HCT116 (cell line): ENCODE measurements around the gene ADGRV1. TPM values are rescaled to one million over a fixed set of nuclear protein-coding genes. Genes with fewer than 3 reads are reported as not detected.

Experiments
- ATAC-seq: fragments of 200-7000 bp; cut with Tn5 transposase; 2 replicates; pipeline ENCODE4 v1.9.1; 2020; ENCODE audit warnings: mild to moderate bottlenecking, moderate library complexity
- BruUV-seq: library from RNA; stranded (reverse); fragments of 400-500 nt; replicated peaks from 2 replicates; lab custom pipeline; 2021; lab: Mats Ljungman, UMichigan
- CTCF ChIA-PET: fragments of 300-600 bp; sonication (Branson Sonifier 250); formaldehyde crosslinking; loops from one replicate; lab custom pipeline; 2021; ENCODE audit warnings: antibody characterized with exemption; lab: Charles Lee
- POLR2A ChIA-PET: fragments of 300-600, 350-600 bp; sonication (Branson Sonifier 250); formaldehyde crosslinking; loops from one replicate; lab custom pipeline; 2021; ENCODE audit warnings: antibody characterized with exemption; lab: Charles Lee
- RAD21 ChIA-PET, 2 experiments: fragments of 300-600 bp; sonication (Branson Sonifier 250); formaldehyde crosslinking; loops; one replicate each; lab custom pipeline; 2023; ENCODE audit warnings: low total read pairs in 2 of 2; ENCODE audit not compliant: uncharacterized antibody in 2 of 2, unreplicated experiment in 2 of 2, low non-redundant PET in 1 of 2; lab: Charles Lee
- DNase-seq: peaks from one replicate; pipeline ENCODE4 v3.0.0-alpha.2; 2010; ENCODE audit warnings: low read depth, low spot score
- H2AFZ ChIP-seq: fragments of 200-600 bp; shearing (Covaris generic), sonication (generic); 2 replicates; pipeline ENCODE4 v1.6.1; 2017; ENCODE audit warnings: low read depth, mixed run types, mixed read lengths, antibody characterized with exemption, low read length; ENCODE audit not compliant: poor library complexity, severe bottlenecking
- H3K27ac ChIP-seq: 2 replicates; pipeline ENCODE4 v1.5.1; 2012; ENCODE audit warnings: low read depth, low read length
- H3K27me3 ChIP-seq: fragments of 200-600 bp; sonication (generic); 2 replicates; pipeline ENCODE4 v1.6.1; 2016; ENCODE audit warnings: mixed run types, low read length, mixed read lengths; ENCODE audit not compliant: insufficient read depth
- H3K36me3 ChIP-seq, 2 experiments: fragments of 200-500 bp in 1 of 2; fragments of 200-600 bp in 1 of 2; sonication (Bioruptor generic) in 1 of 2; sonication (generic) in 1 of 2; 2 replicates each; pipeline versions ENCODE4 v1.5.1 to v1.6.1; 2014 to 2016; ENCODE audit warnings: low read length in 2 of 2, inconsistent platforms in 1 of 2, mixed read lengths in 1 of 2, mixed run types in 1 of 2; ENCODE audit not compliant: insufficient read depth in 2 of 2, control insufficient read depth in 1 of 2
- H3K4me1 ChIP-seq, 2 experiments: fragments of 200-600 bp in 1 of 2; sonication (generic) in 1 of 2; 2 replicates each; pipeline versions ENCODE4 v1.5.1 to v1.6.1; 2012 to 2017; ENCODE audit warnings: low read length in 2 of 2, inconsistent platforms in 1 of 2, mild to moderate bottlenecking in 1 of 2, mixed read lengths in 1 of 2, mixed run types in 1 of 2, moderate library complexity in 1 of 2; ENCODE audit not compliant: insufficient read depth in 2 of 2, control insufficient read depth in 1 of 2
- H3K4me2 ChIP-seq: fragments of 200-600 bp; sonication (generic); 2 replicates; pipeline ENCODE4 v1.6.1; 2017; ENCODE audit warnings: mixed run types, low read length, mixed read lengths
- H3K4me3 ChIP-seq, 2 experiments: fragments of 200-600 bp in 1 of 2; sonication (generic) in 1 of 2; replicated peaks in 1 of 2; 2 replicates each; pipeline ENCODE4 v1.5.1; 2011 to 2016; ENCODE audit warnings: low read length in 2 of 2, control low read depth in 1 of 2, low read depth in 1 of 2, mild to moderate bottlenecking in 1 of 2, mixed read lengths in 1 of 2, mixed run types in 1 of 2
- H3K79me2 ChIP-seq: fragments of 200-600 bp; sonication (generic); 2 replicates; pipeline ENCODE4 v1.6.1; 2017; ENCODE audit warnings: mild to moderate bottlenecking, mixed run types, low read length, moderate library complexity, mixed read lengths; ENCODE audit not compliant: insufficient read depth
- H3K9ac ChIP-seq: fragments of 200-600 bp; sonication (generic); 2 replicates; pipeline ENCODE4 v1.6.1; 2016; ENCODE audit warnings: low read length, mixed read lengths
- H3K9me2 ChIP-seq: fragments of 200-600 bp; sonication (generic), shearing (Covaris generic); 2 replicates; pipeline ENCODE4 v1.6.1; 2017; ENCODE audit warnings: mixed run types, mild to moderate bottlenecking, moderate library complexity; ENCODE audit not compliant: insufficient read depth
- H3K9me3 ChIP-seq, 2 experiments: fragments of 200-500 bp in 1 of 2; fragments of 200-600 bp in 1 of 2; sonication (Bioruptor generic) in 1 of 2; sonication (generic) in 1 of 2; 2 replicates each; pipeline ENCODE4 v1.6.1; 2014 to 2017; ENCODE audit warnings: low read length in 2 of 2, mixed read lengths in 2 of 2, inconsistent platforms in 1 of 2, low read depth in 1 of 2, mild to moderate bottlenecking in 1 of 2, mixed run types in 1 of 2, moderate library complexity in 1 of 2; ENCODE audit not compliant: control insufficient read depth in 1 of 2, insufficient read depth in 1 of 2
- H4K20me1 ChIP-seq: fragments of 200-600 bp; sonication (generic), shearing (Covaris generic); 2 replicates; pipeline ENCODE4 v1.6.1; 2017; ENCODE audit warnings: mixed run types, mild to moderate bottlenecking, moderate library complexity; ENCODE audit not compliant: insufficient read depth
- CBX3 ChIP-seq: IDR thresholded peaks from 2 replicates; pipeline ENCODE4 v1.6.1; 2012; ENCODE audit warnings: low read depth
- CEBPB ChIP-seq: IDR thresholded peaks from 2 replicates; pipeline ENCODE4 v1.6.1; 2012; ENCODE audit warnings: low read depth
- EZH2phosphoT487 ChIP-seq: fragments of 200-600 bp; IDR thresholded peaks from 2 replicates; pipeline ENCODE4 v1.6.1; 2018; ENCODE audit warnings: antibody characterized with exemption, borderline replicate concordance
- FOSL1 ChIP-seq: IDR thresholded peaks from 2 replicates; pipeline ENCODE4 v1.6.1; 2012; ENCODE audit warnings: low read depth
- RAD21 ChIP-seq: IDR thresholded peaks from 2 replicates; pipeline ENCODE4 v1.6.1; 2012; ENCODE audit warnings: low read depth, mild to moderate bottlenecking
- REST ChIP-seq: IDR thresholded peaks from 2 replicates; pipeline ENCODE4 v1.6.1; 2012; ENCODE audit warnings: low read depth
- SRF ChIP-seq: IDR thresholded peaks from 2 replicates; pipeline ENCODE4 v1.6.1; 2012; ENCODE audit warnings: low read depth
- TCF7L2 ChIP-seq: IDR thresholded peaks from 2 replicates; pipeline ENCODE4 v1.7.0; 2011; ENCODE audit warnings: borderline replicate concordance, inconsistent platforms; ENCODE audit not compliant: insufficient read depth, insufficient read length; ENCODE audit errors: extremely low read depth
- ZBTB33 ChIP-seq: IDR thresholded peaks from 2 replicates; pipeline ENCODE4 v1.6.1; 2011; ENCODE audit warnings: mild to moderate bottlenecking, low read length, moderate library complexity; ENCODE audit not compliant: insufficient replicate concordance; ENCODE audit errors: extremely low read depth
- ZFX ChIP-seq: fragments of 450-650 bp; IDR thresholded peaks from 2 replicates; pipeline ENCODE4 v1.6.1; 2017
- intact Hi-C: fragments of 100-400 bp; cut with micrococcal nuclease; formaldehyde crosslinking; loops from 2 replicates; pipeline ENCODE4 v1.10.0; 2022
- total RNA-seq: library from RNA; stranded (reverse); gene quantifications from one replicate; pipeline ENCODE4 v1.2.1, GENCODE V29; 2021; ENCODE audit not compliant: unreplicated experiment

ADGRV1 gene
- total RNA-seq, 1 experiment from 2014 or later = 6.0 TPM

- Histone ChIP-seq H3K9ac (no peak overlapping the region), H3K4me2 (no peak overlapping the region), H3K9me3 (no peaks in the 10 kb centered on the region), H2AFZ (no peak overlapping the region), H3K9me2 (no peaks in the 10 kb centered on the region), H3K4me3 (no peak overlapping the region), H3K27ac (no peak overlapping the region), H3K79me2 (no peaks in the 10 kb centered on the region), H3K36me3 (no peaks in the 10 kb centered on the region), H3K27me3 (no peaks in the 10 kb centered on the region), H3K4me1 (no peaks in the 10 kb centered on the region), H4K20me1 (no peaks in the 10 kb centered on the region)
- ATAC-seq (no peak), DNase-seq (no peak)
- ChIA-PET RAD21 (no interaction called here), CTCF (no interaction called here), POLR2A (no interaction called here)
- intact Hi-C loops = no loop called here
- no TSS peak for BruUV-seq
- TF ChIP-seq CBX3 (no peak), ZBTB33 (no peak), SRF (no peak), TCF7L2 (no peak)
These were observed 461.6 kb downstream of the ADGRV1 start for GRCh38 chr5:91020065-91020800.

- no peaks in the 10 kb centered on the region for H3K4me1 ChIP-seq
- H3K27me3 ChIP-seq = no peaks in the 10 kb centered on the region
- no peaks in the 10 kb centered on the region for H4K20me1 ChIP-seq
- CTCF ChIA-PET = no interaction called here
- ATAC-seq (no peak), DNase-seq (no peak)
- BruUV-seq = no TSS peak
- TF ChIP-seq RAD21 (no peak), REST (no peak), FOSL1 (no peak), CEBPB (no peak), ZFX (no peak), EZH2phosphoT487 (no peak)
- H3K9me2 ChIP-seq = no peaks in the 10 kb centered on the region
- POLR2A ChIA-PET = no interaction called here
- no peak overlapping the region for H3K4me2 ChIP-seq
- no peak overlapping the region for H3K9ac ChIP-seq
- H3K27ac ChIP-seq = no peak overlapping the region
- no peaks in the 10 kb centered on the region for H3K9me3 ChIP-seq
- intact Hi-C loops = no loop called here
- H3K79me2 ChIP-seq = no peaks in the 10 kb centered on the region
- no peak overlapping the region for H2AFZ ChIP-seq
- H3K36me3 ChIP-seq = no peaks in the 10 kb centered on the region
- RAD21 ChIA-PET = no interaction called here
- H3K4me3 ChIP-seq = no peak overlapping the region
These were observed 463.9 kb downstream of the ADGRV1 start for GRCh38 chr5:91022518-91022917.
